GM18508 (cell line): Measurements from ENCODE around the gene POGLUT3.

Experiments used
- ATAC-seq: cut with Tn5 transposase; IDR thresholded peaks from one replicate; pipeline ENCODE4 v1.9.1; 2021; ENCODE audit warnings: moderate number of reproducible peaks; ENCODE audit not compliant: insufficient read depth, unreplicated experiment

Gene POGLUT3, protein sequence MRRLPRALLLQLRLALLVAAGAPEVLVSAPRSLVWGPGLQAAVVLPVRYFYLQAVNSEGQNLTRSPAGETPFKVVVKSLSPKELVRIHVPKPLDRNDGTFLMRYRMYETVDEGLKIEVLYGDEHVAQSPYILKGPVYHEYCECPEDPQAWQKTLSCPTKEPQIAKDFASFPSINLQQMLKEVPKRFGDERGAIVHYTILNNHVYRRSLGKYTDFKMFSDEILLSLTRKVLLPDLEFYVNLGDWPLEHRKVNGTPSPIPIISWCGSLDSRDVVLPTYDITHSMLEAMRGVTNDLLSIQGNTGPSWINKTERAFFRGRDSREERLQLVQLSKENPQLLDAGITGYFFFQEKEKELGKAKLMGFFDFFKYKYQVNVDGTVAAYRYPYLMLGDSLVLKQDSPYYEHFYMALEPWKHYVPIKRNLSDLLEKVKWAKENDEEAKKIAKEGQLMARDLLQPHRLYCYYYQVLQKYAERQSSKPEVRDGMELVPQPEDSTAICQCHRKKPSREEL

DNA sequence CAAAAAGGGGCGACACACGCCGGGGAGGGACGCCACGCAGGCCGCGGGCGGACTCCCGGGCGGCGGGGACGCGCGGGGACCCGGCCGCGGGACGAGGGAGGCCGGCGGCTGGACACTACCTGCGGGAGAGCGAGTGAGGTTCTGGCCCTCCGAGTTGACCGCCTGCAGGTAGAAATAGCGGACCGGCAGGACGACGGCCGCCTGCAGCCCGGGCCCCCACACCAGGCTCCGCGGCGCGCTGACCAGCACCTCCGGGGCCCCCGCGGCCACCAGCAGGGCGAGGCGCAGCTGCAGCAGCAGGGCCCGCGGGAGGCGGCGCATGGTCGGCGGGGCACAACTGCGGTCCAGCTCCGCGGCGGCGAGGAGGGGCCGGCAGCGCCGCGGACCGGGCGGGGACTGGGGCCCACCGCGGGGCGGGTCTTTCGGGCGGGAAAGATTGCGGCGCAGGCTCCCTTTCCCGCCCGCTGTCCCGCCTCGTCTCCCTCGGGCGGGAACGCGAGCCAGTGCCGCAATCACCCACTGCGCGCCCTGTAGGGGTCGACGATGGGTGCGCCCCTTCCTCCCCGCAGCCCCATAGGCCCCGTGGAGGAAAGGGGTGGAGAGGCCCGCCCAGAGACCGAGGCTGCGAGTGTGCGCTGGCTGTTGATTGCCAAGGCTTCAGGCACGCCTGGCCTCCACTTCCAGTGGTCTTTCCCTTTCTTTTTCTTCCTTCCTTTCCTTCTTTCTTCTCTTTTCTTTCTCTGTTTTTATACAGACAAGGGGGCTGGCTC, at the start of gene POGLUT3:
Gene POGLUT3, minus strand, starts transcription at position 339 of the 770 bp plus-strand sequence. Its CDS starts 18 bp downstream, at position 321.
- ATAC-seq = no peak

DNA sequence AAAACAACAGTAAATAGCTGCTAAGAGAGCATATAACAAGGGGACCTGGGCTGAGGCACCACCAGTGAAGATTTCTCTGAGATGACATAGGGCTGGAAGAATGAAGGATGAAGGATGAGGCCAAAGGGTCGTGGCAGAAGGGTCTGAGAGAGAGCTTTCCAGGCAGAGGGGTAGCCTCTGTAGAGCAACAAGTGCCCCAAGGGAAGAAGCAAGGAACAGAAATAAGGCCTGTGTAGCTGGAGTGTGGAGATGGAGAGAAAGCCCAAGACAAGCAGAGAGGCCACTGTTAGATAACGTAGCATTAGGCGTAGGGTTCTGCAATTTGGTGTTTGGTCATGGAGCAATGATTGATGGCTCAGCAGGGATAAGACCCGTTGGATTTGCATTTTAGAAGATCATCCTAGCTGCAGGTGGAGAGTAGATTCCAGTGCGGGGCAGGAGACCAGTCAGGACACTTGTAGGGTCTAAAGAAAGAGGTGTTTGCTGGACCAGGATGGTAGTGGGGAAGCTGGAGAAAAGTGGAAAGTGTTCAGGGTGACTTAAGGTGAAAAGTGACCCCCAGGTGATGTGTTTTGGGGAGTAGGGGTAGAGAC, 47.8 kb upstream of the POGLUT3 start:
- ATAC-seq = no peak

DNA sequence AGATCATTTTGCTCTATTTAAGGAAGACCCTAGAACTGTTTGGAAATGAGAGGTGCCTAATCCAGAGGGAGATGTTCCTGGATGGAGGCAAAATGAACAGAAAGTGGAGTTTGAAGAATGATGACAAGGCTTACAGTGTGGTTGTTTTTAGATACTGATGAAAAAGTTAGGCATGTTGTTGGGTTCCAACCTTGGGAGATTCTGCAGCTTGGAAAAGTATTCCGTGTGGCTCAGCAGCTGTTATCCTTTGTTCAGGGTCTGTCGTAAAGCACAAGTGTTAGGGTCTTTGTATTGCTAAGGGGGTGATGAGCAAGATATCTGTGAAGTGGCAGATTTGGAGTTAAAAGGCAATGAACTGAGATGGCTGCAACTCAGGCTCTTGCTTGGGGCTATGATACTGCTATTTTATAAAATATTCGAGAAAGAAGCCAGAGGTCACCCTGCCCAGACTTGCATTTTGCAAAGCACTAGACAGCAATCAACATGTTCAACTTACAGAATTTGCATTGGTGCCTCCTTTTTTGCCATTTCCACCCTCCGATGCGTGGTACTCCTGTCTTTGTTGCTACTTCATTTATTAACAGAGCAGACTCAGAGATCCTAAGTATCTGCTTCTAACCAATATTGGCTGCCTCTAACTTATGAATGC, 45.3 kb upstream of the POGLUT3 start:
- ATAC-seq = no peak

DNA sequence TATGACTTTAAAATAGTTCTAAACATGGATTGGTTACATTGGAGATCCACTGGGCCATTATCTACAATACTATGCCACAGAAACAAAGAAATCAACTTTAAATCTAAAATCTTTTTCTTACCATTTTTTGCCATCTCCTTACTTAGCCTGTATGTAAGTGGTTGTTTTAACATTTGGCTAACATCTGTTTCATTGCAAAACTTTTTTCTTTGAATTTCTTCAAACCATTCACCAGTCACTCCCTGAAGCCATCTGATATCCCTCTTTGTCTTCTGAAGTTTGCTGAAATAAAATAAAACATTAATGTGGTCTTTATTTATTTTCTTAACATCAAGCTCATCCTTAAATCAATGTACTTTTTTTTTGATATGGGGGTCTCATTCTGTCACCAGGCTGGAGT, 43.3 kb upstream of the POGLUT3 start:
- no peak for ATAC-seq

DNA sequence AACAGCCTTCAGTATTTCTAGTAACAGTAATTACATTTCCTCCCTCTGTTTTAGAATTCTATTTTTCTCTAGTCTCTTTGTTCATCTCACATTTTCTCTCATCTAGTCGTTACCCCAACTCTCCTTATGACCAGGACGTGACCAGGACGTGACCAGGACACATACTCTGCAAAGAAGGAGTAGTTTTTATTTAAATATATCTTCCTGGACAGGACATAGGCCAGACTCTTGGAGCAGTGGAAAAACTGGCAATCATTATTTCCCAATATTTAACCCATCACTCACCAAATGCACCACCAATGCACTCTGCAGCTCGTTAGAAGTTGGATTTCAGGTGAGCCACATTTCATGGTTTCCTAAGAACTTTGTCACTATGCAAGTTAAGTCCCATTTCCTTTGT, 40.3 kb upstream of the POGLUT3 start:
- no peak for ATAC-seq

DNA sequence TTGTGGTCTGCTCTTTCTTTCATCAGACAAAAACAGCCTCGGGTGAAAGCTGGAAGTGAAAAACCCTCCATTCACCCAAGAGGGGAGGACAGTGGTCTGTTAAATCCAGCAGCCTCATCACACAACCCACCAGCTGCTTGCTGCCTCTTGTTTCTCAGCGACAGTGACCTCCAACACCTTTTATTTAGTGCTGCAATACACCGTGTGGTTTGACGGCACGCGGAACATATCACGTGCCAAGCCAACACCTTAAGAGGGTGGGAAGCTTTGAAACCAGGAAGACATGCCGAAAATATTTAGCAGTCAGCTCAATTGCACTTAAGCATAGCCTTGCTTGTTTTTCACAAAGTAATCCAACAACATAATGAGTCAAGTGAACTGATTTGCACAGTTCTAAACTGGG, 39.8 kb upstream of the POGLUT3 start:
- ATAC-seq = no peak

DNA sequence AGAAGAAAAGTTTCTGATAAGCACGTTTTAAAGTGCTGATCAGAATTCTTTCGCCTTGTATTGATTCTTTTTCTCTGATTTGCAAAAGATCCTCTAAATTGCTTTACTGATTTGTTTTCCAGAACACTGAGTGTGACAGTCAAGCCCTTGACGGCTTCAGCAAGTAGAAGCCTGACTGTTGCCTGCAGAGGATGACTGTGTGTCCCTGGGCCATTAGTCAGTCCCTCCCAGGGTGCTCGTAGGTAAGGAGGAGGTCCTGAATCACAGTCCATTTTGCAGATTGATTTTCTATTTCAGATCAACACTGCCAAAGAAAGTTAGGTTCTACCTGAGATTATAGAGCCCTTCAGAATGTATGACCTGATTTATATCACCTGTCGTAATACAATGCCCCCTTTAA, 38.6 kb upstream of the POGLUT3 start:
- ATAC-seq = no peak

DNA sequence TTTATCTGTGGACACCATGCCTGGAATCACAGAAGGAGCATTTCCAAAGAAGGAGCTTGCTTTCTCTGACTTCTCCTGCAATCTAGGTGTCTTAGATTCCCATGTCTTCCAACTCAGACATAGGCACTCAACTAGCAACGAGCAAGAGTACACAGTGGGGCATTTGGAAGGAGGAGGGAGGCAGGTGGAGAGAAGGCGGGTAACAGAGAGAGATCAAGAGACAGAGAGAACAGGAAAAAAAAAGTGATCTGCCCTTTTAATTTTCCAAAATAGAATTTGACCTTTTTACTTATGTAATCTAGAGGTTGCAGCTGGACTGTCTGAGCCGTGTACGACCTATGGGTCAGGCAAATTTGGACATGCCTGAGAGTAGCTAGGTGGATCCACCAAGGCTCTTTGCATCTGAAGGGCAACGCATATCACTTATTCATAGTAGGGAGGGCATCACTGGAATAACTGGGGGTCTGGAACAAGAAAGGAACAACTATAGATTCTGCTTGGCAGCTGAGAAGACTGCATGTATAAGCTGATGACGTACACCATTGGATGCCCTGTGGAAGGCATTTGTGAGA, 37.3 kb upstream of the POGLUT3 start:
- no peak for ATAC-seq

DNA sequence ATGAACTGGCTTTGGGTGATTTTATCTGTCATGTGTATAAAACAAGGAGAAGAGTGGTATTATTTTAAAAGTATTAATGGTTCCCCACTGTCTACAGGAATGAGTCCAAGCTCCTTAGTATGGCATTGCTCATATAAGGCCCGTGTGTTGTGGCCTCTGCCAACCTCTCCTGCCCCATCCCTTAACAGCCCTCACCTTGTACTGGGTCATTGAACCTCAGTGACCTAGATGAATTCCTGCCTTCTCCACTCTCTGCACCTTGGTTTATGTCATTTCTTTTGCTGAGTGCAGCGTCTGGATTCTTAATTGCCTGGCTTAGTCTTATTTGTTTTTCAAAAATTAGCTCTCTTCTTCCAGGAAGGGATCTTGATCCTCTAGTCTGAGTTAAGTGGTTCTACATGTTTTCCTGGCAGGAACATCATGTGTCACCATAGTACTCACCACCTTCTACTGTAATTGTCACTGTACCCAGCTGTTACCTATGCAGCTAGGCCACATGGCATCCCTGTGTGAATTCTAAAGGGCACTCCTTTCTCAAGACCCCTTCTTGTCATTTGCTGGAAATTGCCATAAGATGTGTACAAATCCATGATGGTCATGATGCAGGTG, 36.2 kb upstream of the POGLUT3 start:
- no peak for ATAC-seq

DNA sequence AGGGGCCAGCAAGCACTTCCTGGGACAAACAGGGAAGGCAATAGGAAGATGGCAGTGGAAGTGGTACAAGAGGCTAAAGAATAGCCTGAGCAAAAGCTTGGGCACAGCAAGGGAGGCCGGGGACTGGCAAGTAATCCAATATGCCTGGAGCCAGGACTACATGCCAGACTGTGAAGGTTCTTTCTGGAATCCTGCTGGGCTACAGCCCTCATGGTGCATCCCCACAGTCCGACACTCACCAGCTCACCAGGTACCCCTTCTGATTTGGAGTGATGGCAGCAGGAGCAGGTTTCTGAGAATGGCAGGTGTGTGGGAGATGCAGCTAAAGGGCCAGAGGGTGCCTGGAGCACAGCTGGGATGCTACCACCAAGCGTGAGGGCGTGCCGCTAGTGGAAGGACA, 32.2 kb upstream of the POGLUT3 start:
- ATAC-seq = no peak

DNA sequence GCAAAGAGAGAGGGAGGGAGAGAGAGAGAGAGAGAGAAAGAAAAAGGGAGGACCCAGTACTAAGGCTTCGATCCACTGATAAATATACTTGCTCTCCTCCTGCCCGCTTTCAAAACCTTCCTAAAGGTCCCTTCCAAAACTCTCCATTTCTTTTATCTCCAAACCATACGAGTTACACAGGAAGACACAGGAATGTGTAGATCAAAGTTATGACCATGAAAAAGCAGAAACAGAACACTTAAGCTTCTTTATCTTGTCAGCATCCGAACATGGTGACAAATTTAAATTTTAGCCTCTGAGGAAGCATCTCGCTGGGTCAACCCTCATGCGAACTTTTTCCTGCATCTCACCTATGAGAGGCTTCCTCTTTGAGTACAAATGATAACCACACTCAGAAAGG, 29.2 kb upstream of the POGLUT3 start:
- no peak for ATAC-seq

DNA sequence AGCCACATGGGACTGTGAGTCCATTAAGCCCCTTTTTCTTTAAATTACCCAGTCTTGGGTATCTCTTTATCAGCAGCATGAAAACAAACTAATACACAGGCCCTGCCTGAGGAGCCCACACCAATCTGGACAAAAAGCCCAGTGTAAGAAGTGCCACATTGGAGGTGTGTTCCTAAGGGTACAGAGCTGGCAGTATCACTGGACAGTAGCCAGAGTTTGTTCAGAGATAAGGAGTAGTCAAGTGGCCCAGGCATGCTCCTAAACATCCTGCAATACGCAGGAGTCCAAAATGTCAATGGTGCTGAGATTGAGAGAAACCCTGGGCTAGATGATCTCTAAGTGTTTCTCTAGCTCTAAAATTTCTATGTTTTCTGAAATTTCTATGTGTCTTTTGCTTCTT, 27.0 kb upstream of the POGLUT3 start:
- ATAC-seq = no peak

DNA sequence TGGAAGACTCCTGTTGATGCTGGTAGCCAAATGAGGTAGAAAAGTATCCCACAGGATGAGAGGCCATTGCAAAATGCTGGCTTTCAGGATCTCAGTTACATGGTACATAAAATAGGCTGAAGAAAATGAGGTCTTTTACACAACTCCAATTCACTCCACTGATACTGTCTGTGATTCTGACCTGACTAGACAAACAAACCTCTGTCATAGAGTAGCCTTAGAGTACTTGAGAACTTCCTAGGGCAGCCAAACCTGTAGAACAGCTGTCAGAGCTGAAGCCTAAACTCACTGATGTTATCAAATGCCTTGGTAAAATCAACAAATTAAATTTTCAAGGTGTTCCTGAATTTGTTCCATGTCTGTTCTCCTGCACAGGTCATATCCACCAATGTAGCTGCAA, 26.2 kb upstream of the POGLUT3 start:
- ATAC-seq = no peak

DNA sequence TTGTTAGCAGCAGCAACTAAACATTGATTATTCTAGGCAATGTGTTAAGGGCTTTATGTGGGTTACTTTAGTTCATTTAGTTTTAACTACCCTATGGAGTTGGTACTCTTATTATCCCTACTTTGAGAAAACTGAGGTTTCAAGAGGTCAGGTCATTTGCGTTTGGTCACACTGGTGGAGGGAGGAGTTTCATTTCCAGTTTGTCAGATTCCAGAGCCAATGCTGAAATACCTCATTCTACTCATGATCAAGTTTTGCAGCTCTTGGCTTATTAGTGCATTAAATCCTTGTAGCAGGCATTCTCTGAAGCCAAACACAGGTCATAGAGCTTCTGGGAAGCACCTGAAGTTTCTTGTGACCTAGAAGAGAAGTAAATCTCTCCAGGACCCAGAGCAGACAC, 24.1 kb upstream of the POGLUT3 start:
- no peak for ATAC-seq

DNA sequence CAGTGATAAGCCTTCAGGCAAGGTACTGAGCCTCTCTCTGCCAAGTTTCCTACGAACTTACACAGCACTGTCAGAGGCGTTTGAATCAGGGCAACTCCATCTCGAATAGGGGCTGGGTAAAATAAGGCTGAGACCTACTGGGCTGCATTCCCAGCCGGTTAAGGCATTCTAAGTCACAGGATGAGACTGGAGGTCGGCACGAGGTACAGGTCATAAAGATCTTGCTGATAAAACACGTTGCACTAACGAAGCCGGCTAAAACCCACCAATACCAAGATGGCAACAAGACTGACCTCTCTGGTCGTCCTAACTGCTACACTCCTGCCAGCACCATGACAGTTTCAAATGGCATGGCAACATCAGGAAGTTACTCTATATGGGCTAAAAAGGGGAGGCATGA, 20.4 kb upstream of the POGLUT3 start:
- ATAC-seq = no peak

DNA sequence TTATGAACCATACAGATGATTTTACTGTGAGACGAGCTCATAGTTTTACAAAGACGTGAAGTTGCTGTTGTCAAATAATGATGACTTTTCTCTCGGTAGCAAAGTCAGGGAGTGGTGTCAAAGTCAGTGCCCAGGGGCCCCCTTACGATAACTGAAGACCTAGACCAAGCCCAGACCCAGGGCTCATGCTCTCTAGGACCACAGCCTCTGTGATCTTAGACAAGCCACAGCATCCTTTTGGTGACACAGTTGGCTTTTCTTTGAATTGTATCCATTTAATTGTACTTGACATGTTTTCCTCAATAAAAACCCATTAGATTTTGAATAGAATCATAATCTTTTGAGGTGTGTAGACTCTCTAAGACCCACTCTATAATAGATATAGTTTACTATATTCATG, 17.9 kb upstream of the POGLUT3 start:
- no peak for ATAC-seq

DNA sequence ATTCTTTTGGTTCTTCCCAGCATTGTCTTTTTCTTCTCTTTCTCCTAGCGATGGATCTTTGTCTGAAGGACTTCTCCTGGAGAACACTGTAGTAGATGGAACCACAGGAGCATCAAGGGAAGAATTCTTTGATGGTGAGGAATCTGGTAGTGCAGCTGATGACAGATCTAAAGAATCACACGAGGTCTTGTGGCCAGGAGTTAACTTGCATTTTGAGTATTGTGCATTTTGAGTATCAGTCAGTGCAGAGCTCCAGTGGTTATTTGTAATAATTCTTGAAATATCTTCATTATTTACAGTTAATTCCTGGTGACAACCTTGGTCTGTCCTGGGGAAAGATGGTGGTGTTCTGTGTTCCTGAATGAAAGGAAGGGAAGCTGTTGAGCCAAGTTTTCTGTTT, 14.5 kb upstream of the POGLUT3 start:
- ATAC-seq = no peak

DNA sequence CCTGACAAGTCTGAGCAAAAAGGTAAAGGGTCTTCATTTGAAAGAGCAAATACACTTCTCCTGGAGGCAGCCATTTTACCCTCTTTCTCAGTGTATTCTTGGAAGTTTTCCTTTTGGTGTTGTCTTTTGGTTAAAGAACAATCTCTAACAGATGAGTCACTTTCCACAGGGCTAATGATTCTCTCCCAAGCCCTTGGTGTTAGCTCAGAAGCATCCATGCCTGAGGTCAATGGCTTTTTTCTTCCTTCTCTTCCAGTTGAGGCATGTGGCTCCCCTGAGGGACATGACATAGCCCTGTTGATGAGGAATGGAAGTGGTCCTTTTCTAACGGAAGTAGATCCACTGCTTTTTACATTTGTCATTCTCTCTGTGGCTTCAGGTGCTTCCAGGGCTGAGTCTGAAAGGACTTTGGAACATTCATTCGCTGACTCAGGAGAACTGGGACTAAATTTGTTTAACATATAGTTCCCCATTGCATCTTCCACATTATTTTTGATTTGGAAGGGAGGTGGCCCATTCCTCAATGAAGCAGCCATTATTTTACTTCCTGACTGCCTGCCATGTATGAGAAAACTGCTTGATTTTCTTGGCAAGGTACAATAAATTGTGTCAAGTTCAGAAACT, 13.8 kb upstream of the POGLUT3 start:
- ATAC-seq = no peak
